K562 (cell line): ENCODE data around the gene ATP9A. TPM values are rescaled to one million over a fixed set of nuclear protein-coding genes. Genes with fewer than 3 reads are reported as not detected.

Experiments
- ATAC-seq: fragments of 200-7000 bp; cut with Tn5 transposase; 3 replicates; pipeline ENCODE4 v1.9.1; 2020; ENCODE audit warnings: moderate library complexity
- BruUV-seq: library from RNA; stranded (reverse); fragments of 400-500 nt; replicated peaks from 2 replicates; lab custom pipeline; 2021; lab: Mats Ljungman, UMichigan
- CTCF ChIA-PET: fragments of 300-600 bp; formaldehyde crosslinking; extraction: SDS; loops from one replicate; lab custom pipeline; 2021; ENCODE audit warnings: low intra/inter-chr PET ratio; lab: Yijun Ruan, JAX
- POLR2A ChIA-PET: fragments of 300-600, 350-650 bp; sonication (Branson Sonifier 250); formaldehyde crosslinking; extraction: SDS; loops from one replicate; lab custom pipeline; 2021; ENCODE audit warnings: antibody characterized with exemption, inconsistent platforms; lab: Yijun Ruan, JAX
- DNase-seq, 4 experiments: peaks; one replicate each; pipeline versions ENCODE4 v3.0.0 to v3.0.0-alpha.2; 2011 to 2018; ENCODE audit warnings: low spot score in 3 of 4, mixed read lengths in 3 of 4; ENCODE audit errors: extremely low read depth in 1 of 4
- FAIRE-seq: peaks from 2 replicates; lab custom pipeline; 2011; peaks lifted over from hg19 to GRCh38; lab: Jason Lieb, UNC
- H2AFZ ChIP-seq: 2 replicates; pipeline ENCODE4 v1.6.0; 2011; ENCODE audit warnings: low read depth, low read length, control low read depth, inconsistent platforms
- H3K27ac ChIP-seq: fragments of 200-600 bp; 3 replicates; pipeline ENCODE4 v1.8.0; 2011; ENCODE audit warnings: low read depth, mild to moderate bottlenecking, control low read depth, inconsistent platforms, low read length, moderate library complexity, mixed read lengths; ENCODE audit errors: extremely low read depth
- H3K27me3 ChIP-seq, 2 experiments: fragments of 300-600 bp in 1 of 2; 2 replicates in 1 of 2; 3 replicates in 1 of 2; pipeline versions ENCODE4 v1.6.0 to v1.8.0; 2011; ENCODE audit warnings: inconsistent platforms in 2 of 2, low read length in 2 of 2, mild to moderate bottlenecking in 1 of 2, mixed read lengths in 1 of 2, moderate library complexity in 1 of 2; ENCODE audit not compliant: control insufficient read depth in 2 of 2, insufficient read depth in 2 of 2
- H3K36me3 ChIP-seq: fragments of 300-600 bp; 3 replicates; pipeline ENCODE4 v1.8.0; 2011; ENCODE audit warnings: mild to moderate bottlenecking, low read length, inconsistent platforms; ENCODE audit not compliant: control insufficient read depth, insufficient read depth
- H3K4me1 ChIP-seq, 2 experiments: fragments of 200-600 bp in 1 of 2; replicated peaks in 1 of 2; 2 replicates in 1 of 2; 3 replicates in 1 of 2; pipeline versions ENCODE4 v1.5.1 to v1.8.0; 2011; ENCODE audit warnings: inconsistent platforms in 2 of 2, low read length in 2 of 2, mild to moderate bottlenecking in 1 of 2, mixed read lengths in 1 of 2, moderate library complexity in 1 of 2; ENCODE audit not compliant: control insufficient read depth in 2 of 2, insufficient read depth in 2 of 2
- H3K4me2 ChIP-seq: 2 replicates; pipeline ENCODE4 v1.6.1; 2011; ENCODE audit warnings: low read length, control low read depth, inconsistent platforms, mixed read lengths; ENCODE audit not compliant: insufficient read depth
- H3K4me3 ChIP-seq: fragments of 200-600 bp; sonication (generic), shearing (Covaris generic); 2 replicates; pipeline ENCODE4 v1.5.1; 2016; ENCODE audit warnings: control low read depth, inconsistent platforms
- H3K79me2 ChIP-seq: fragments of 200-600 bp; 3 replicates; pipeline ENCODE4 v1.8.0; 2011; ENCODE audit warnings: low read length, inconsistent platforms; ENCODE audit not compliant: control insufficient read depth, insufficient read depth
- H3K9ac ChIP-seq, 2 experiments: 2 replicates each; pipeline versions ENCODE4 v1.6.0 to v1.6.1; 2011; ENCODE audit warnings: low read depth in 2 of 2, low read length in 2 of 2, control low read depth in 1 of 2, inconsistent platforms in 1 of 2, mild to moderate bottlenecking in 1 of 2, mixed read lengths in 1 of 2; ENCODE audit not compliant: insufficient read depth in 1 of 2
- H3K9me1 ChIP-seq: one replicate; pipeline ENCODE4 v1.6.0; 2011; ENCODE audit warnings: inconsistent platforms, mild to moderate bottlenecking, low read length, moderate library complexity; ENCODE audit not compliant: control insufficient read depth, insufficient read depth
- H3K9me3 ChIP-seq: replicated peaks from 2 replicates; pipeline ENCODE4 v1.5.1; 2011; ENCODE audit warnings: low read depth, low read length, inconsistent platforms; ENCODE audit not compliant: control insufficient read depth, insufficient read depth
- H4K20me1 ChIP-seq: replicated peaks from 2 replicates; pipeline ENCODE4 v1.6.1; 2011; ENCODE audit warnings: low read length, inconsistent platforms, mixed read lengths; ENCODE audit not compliant: control insufficient read depth, insufficient read depth
- CC2D1A ChIP-seq: fragments of 450-650 bp; IDR thresholded peaks from 2 replicates; pipeline ENCODE4 v1.6.1; 2017; ENCODE audit warnings: mild to moderate bottlenecking
- CHD2 ChIP-seq: IDR thresholded peaks from 2 replicates; pipeline ENCODE4 v1.6.1; 2011; ENCODE audit warnings: low read depth, low read length
- MXI1 ChIP-seq: IDR thresholded peaks from 2 replicates; pipeline ENCODE4 v1.6.1; 2011; ENCODE audit warnings: low read depth, mild to moderate bottlenecking, improper control_type of control experiment, low read length
- MYNN ChIP-seq, 2 experiments: sonication (generic); formaldehyde crosslinking in 1 of 2; IDR thresholded peaks; 2 replicates each; pipeline versions ENCODE4 v1.5.0 to v1.6.1; 2016 to 2020; ENCODE audit warnings: antibody characterized with exemption in 1 of 2, missing genetic modification reagents in 1 of 2
- POLR3G ChIP-seq: IDR thresholded peaks from 2 replicates; pipeline ENCODE4 v1.6.1; 2011; ENCODE audit not compliant: insufficient read length, insufficient replicate concordance; ENCODE audit errors: extremely low read depth
- SMARCE1 ChIP-seq: fragments of 450-650 bp; IDR thresholded peaks from 2 replicates; pipeline ENCODE4 v1.7.1; 2016; ENCODE audit warnings: mild to moderate bottlenecking
- ZNF143 ChIP-seq: sonication (generic); formaldehyde crosslinking; IDR thresholded peaks from 2 replicates; pipeline ENCODE4 v1.9.0; 2022; ENCODE audit warnings: mild to moderate bottlenecking, missing genetic modification reagents
- ZNF263 ChIP-seq: sonication (generic); formaldehyde crosslinking; IDR thresholded peaks from 2 replicates; pipeline ENCODE4 v1.8.0; 2022; ENCODE audit warnings: mild to moderate bottlenecking, missing genetic modification reagents, borderline replicate concordance
- whole genome bisulfite sequencing: fragments of 100-300 bp; shearing (Covaris generic); methylation state at CpG from one replicate; pipeline ENCODE4 v1.1.6; 2016; ENCODE audit warnings: low coverage, mixed read lengths; ENCODE audit not compliant: insufficient coverage; ENCODE audit errors: missing lambda C conversion rate; 5-methylcytosine and 5-hydroxymethylcytosine counted together
- in situ Hi-C: fragments of 300-500 bp; cut with MboI; formaldehyde crosslinking; loops from 4 replicates; pipeline ENCODE4 v1.15.0; 2018; ENCODE audit warnings: inconsistent platforms, mixed read lengths
- intact Hi-C: fragments of 100-400 bp; cut with micrococcal nuclease; formaldehyde crosslinking; loops from 2 replicates; pipeline ENCODE4 v1.14.2; 2022
- polyA plus RNA-seq, 8 experiments: library from polyadenylated mRNA; depleted of rRNA in 4 of 8; stranded (reverse) in 5 of 8; unstranded in 3 of 8; fragments of >200 nt; fragmentation: Nextera tagmentation in 2 of 8; fragmentation: Illumina TruSeq in 1 of 8; extraction: Ambion mirVana in 2 of 8; extraction: Trizol in 1 of 8; gene quantifications; 2 replicates each; pipeline versions ENCODE4 v1.2.1 to v1.2.3, GENCODE V29; 2011 to 2014; ENCODE audit warnings: inconsistent platforms in 1 of 8, missing spikeins in 1 of 8
- total RNA-seq, 7 experiments: library from RNA; depleted of rRNA in 6 of 7; stranded (reverse); fragments of >200 nt in 6 of 7; fragmentation: Illumina TruSeq in 2 of 7; extraction: Trizol in 2 of 7; gene quantifications; 2 replicates each; pipeline versions ENCODE4 v1.2.1 to v1.2.3, GENCODE V29; 2011 to 2021; ENCODE audit warnings: low replicate concordance in 1 of 7
- TF ChIP-seq, protein P1 (sequence below), 3 experiments: IDR thresholded peaks in 2 of 3; conservative IDR thresholded peaks in 1 of 3; 2 replicates each; pipeline ENCODE4 v1.5.1; 2011 to 2012; ENCODE audit warnings: low read length in 3 of 3, mild to moderate bottlenecking in 3 of 3, control low read depth in 2 of 3, improper control_type of control experiment in 1 of 3, inconsistent platforms in 1 of 3, low read depth in 1 of 3, mixed read lengths in 1 of 3, moderate library complexity in 1 of 3; ENCODE audit not compliant: insufficient read depth in 2 of 3

ATP9A gene
- total and polyA plus RNA-seq, 9 of the 15 experiments (the other 6 are each of a cell fraction or from before 2014, with no cell fraction given) = 0.18 to 0.62 (median 0.29) TPM

DNA sequence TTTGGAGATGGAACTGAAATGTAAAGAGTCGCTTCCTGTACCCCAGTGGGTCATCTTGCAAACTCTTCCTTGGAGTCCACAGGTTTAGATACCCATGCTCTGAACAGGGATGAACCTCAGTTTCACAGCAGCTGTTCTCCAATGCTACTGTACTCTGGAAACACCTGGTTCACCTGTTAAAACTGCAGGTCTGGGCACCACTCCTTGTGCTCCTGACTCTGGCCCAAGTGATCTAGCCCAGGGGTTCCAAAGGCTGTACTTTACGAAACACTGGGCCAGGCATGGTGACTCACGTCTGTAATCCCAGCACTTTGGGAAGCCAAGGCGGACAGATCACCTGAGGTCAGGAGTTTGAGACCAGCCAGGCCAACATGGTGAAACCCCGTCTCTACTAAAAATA is 102.1 kb downstream of the ATP9A start (continued):
- TF ChIP-seq, protein P1, sequence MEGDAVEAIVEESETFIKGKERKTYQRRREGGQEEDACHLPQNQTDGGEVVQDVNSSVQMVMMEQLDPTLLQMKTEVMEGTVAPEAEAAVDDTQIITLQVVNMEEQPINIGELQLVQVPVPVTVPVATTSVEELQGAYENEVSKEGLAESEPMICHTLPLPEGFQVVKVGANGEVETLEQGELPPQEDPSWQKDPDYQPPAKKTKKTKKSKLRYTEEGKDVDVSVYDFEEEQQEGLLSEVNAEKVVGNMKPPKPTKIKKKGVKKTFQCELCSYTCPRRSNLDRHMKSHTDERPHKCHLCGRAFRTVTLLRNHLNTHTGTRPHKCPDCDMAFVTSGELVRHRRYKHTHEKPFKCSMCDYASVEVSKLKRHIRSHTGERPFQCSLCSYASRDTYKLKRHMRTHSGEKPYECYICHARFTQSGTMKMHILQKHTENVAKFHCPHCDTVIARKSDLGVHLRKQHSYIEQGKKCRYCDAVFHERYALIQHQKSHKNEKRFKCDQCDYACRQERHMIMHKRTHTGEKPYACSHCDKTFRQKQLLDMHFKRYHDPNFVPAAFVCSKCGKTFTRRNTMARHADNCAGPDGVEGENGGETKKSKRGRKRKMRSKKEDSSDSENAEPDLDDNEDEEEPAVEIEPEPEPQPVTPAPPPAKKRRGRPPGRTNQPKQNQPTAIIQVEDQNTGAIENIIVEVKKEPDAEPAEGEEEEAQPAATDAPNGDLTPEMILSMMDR (IDR thresholded peaks at IDR 0.05 in 2 of 3, conservative IDR thresholded peaks at IDR 0.05 in 1 of 3; ENCODE audit: insufficient read depth in 2 of 3, low read depth in 1 of 3, low read length in 3 of 3) = no peak
- TF ChIP-seq ZNF143 (CRISPR knock-in tag) (no peak), MYNN (IDR thresholded peaks at IDR 0.05) (no peak), MYNN (CRISPR knock-in tag; IDR thresholded peaks at IDR 0.05) (no peak), POLR3G (no peak), MXI1 (no peak)

GRCh38 chr20:51665543-51666118 is 102.6 kb downstream of the ATP9A start:
- in situ Hi-C loops (no loop called here), intact Hi-C loops (no loop called here)
- Histone ChIP-seq H3K4me2 (no peak overlapping the region), H3K79me2 (no peaks in the 10 kb centered on the region), H3K27ac (no peak overlapping the region), H3K4me1 (no peaks in the 10 kb centered on the region), H3K9ac (no peak overlapping the region), H3K4me3 (no peak overlapping the region), H3K9me3 (no peaks in the 10 kb centered on the region), H3K36me3 (no peaks in the 10 kb centered on the region), H4K20me1 (no peaks in the 10 kb centered on the region; the same call in 1 of the 2 replicates), H3K9me1 (no peaks in the 10 kb centered on the region), H3K27me3 (peaks cover 4 to 37% of the 10 kb centered on the region in 2 experiments), H2AFZ (no peak overlapping the region)
- 4% methylated on average over 6 of the region's 8 CpGs for WGBS
- ATAC-seq (no peak), DNase-seq (no peak), FAIRE-seq (no peak)
- BruUV-seq = no TSS peak
- TF ChIP-seq ZNF263 (CRISPR knock-in tag) (no peak), SMARCE1 (no peak), CC2D1A (no peak), CHD2 (no peak)
- POLR2A ChIA-PET = no interaction called here
- CTCF ChIA-PET = no interaction called here
